ENCODE results near the gene NTHL1. TPM values are rescaled to one million over a fixed set of nuclear protein-coding genes. Genes with fewer than 3 reads are reported as not detected.

The NTHL1 gene
- total and polyA plus RNA-seq, 2 of the 8 experiments (the other 6 are each of a cell fraction or from before 2014, with no cell fraction given): 70.9 to 150 TPM

DNA sequence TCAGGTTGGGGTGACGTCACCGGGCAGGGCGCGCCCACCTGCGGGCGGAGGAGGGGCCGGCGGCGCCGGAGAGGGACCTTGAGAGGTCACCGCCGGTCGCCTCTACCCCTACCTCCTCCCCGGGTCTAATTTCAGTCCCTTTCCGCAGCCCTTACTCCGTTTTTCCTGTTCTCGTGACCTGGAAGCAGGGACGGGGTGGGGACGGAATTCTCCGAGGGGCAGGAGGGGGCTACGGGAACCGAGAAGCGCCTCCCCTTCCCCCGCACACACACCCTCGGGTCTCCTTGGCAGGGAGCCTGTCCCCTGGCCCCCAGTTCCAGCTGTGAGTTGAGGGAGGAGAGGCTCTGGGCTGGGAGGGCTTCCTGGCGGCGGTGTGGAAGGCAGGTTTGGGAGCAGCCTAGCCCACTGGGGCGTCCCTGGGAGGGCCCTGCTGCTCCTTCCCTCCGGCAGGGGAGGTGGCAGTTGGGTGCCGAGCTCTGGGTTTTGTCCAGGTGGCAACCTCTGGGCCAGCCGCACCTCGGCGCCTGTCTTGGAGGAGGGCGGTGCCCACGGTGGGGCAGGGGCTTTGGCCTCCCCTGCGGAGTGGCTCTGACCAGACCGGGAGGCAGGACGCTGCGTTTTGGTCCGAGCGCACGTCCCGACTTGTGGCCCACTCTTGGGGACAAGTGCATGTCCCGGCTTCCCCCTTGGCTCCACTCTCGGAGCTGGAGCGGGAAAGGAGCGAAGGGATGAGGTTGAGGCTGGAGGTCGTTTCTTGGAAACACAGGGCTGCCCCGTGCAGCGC, 57.1 kb downstream of the NTHL1 start (continued):
- TF ChIP-seq, protein P1, sequence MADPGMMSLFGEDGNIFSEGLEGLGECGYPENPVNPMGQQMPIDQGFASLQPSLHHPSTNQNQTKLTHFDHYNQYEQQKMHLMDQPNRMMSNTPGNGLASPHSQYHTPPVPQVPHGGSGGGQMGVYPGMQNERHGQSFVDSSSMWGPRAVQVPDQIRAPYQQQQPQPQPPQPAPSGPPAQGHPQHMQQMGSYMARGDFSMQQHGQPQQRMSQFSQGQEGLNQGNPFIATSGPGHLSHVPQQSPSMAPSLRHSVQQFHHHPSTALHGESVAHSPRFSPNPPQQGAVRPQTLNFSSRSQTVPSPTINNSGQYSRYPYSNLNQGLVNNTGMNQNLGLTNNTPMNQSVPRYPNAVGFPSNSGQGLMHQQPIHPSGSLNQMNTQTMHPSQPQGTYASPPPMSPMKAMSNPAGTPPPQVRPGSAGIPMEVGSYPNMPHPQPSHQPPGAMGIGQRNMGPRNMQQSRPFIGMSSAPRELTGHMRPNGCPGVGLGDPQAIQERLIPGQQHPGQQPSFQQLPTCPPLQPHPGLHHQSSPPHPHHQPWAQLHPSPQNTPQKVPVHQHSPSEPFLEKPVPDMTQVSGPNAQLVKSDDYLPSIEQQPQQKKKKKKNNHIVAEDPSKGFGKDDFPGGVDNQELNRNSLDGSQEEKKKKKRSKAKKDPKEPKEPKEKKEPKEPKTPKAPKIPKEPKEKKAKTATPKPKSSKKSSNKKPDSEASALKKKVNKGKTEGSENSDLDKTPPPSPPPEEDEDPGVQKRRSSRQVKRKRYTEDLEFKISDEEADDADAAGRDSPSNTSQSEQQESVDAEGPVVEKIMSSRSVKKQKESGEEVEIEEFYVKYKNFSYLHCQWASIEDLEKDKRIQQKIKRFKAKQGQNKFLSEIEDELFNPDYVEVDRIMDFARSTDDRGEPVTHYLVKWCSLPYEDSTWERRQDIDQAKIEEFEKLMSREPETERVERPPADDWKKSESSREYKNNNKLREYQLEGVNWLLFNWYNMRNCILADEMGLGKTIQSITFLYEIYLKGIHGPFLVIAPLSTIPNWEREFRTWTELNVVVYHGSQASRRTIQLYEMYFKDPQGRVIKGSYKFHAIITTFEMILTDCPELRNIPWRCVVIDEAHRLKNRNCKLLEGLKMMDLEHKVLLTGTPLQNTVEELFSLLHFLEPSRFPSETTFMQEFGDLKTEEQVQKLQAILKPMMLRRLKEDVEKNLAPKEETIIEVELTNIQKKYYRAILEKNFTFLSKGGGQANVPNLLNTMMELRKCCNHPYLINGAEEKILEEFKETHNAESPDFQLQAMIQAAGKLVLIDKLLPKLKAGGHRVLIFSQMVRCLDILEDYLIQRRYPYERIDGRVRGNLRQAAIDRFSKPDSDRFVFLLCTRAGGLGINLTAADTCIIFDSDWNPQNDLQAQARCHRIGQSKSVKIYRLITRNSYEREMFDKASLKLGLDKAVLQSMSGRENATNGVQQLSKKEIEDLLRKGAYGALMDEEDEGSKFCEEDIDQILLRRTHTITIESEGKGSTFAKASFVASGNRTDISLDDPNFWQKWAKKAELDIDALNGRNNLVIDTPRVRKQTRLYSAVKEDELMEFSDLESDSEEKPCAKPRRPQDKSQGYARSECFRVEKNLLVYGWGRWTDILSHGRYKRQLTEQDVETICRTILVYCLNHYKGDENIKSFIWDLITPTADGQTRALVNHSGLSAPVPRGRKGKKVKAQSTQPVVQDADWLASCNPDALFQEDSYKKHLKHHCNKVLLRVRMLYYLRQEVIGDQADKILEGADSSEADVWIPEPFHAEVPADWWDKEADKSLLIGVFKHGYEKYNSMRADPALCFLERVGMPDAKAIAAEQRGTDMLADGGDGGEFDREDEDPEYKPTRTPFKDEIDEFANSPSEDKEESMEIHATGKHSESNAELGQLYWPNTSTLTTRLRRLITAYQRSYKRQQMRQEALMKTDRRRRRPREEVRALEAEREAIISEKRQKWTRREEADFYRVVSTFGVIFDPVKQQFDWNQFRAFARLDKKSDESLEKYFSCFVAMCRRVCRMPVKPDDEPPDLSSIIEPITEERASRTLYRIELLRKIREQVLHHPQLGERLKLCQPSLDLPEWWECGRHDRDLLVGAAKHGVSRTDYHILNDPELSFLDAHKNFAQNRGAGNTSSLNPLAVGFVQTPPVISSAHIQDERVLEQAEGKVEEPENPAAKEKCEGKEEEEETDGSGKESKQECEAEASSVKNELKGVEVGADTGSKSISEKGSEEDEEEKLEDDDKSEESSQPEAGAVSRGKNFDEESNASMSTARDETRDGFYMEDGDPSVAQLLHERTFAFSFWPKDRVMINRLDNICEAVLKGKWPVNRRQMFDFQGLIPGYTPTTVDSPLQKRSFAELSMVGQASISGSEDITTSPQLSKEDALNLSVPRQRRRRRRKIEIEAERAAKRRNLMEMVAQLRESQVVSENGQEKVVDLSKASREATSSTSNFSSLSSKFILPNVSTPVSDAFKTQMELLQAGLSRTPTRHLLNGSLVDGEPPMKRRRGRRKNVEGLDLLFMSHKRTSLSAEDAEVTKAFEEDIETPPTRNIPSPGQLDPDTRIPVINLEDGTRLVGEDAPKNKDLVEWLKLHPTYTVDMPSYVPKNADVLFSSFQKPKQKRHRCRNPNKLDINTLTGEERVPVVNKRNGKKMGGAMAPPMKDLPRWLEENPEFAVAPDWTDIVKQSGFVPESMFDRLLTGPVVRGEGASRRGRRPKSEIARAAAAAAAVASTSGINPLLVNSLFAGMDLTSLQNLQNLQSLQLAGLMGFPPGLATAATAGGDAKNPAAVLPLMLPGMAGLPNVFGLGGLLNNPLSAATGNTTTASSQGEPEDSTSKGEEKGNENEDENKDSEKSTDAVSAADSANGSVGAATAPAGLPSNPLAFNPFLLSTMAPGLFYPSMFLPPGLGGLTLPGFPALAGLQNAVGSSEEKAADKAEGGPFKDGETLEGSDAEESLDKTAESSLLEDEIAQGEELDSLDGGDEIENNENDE (IDR thresholded peaks at IDR 0.05; ENCODE audit: insufficient replicate concordance, low read length): no peak
- TF ChIP-seq ASH2L (IDR thresholded peaks at IDR 0.05; ENCODE audit: low read length): no peak
- no peak for TF ChIP-seq POU5F1 (IDR thresholded peaks at IDR 0.05; ENCODE audit: low read depth, low read length)
- TF ChIP-seq BCL11A (IDR thresholded peaks at IDR 0.05; ENCODE audit: low read depth in 2 of 2, low read length in 2 of 2): no peak
- no peak for TF ChIP-seq SP2 (IDR thresholded peaks at IDR 0.05; ENCODE audit: low read length)
- TF ChIP-seq BRCA1 (IDR thresholded peaks at IDR 0.05; ENCODE audit: low read depth, low read length): no peak
- no peak for TF ChIP-seq CEBPB (IDR thresholded peaks at IDR 0.05; ENCODE audit: low read depth, low read length)
- no peak for TF ChIP-seq KDM1A (IDR thresholded peaks at IDR 0.05; ENCODE audit: borderline replicate concordance, low read length)
- no peak; the same call in 1 of the 2 replicates for TF ChIP-seq JUN (IDR thresholded peaks at IDR 0.05; ENCODE audit: low read depth, low read length)
- TF ChIP-seq SAP30 (IDR thresholded peaks at IDR 0.05; ENCODE audit: insufficient read depth, insufficient replicate concordance, low read length): no peak
- TF ChIP-seq PHF8 (conservative IDR thresholded peaks at IDR 0.05; ENCODE audit: low read depth, low read length): no peak; the same call in 1 of the 2 replicates

Measured in H1 (cell line).